ELF-1 (cell line): ENCODE data around the gene SLC38A10.
A peak's percentile ranks its signal among the peaks of the same experiment; 100 is the strongest.

Experiments
- DNase-seq: peaks from one replicate; pipeline ENCODE4 v3.0.0-alpha.2; 2016; ENCODE audit warnings: low read depth, low spot score

Gene SLC38A10

DNA sequence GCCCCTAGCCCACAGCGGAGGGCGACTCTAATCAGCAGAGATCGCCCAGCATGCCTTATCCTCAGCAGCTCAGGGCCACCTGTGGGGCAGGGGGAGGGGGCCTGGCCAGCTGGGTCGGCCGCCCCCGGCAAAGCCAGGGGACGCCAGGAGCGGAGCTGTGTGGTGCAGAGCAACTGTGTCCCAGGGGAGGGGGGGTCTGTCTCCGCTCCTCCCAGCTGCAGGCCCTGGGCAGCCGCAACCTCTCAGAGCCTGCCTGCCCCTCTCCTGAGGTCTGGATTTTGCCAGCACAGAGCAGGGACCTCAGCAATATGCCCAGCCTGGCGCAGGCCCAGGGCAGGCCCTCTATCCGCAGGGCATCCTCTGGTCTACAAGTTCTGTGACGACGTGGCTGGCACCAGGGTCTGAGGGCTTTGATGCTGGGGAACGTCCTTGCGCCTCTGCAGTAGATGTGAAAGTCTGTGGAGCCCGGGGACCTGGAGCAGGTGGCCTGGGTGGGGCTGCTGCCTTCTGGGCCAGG is 36.5 kb upstream of the SLC38A10 start:
- no peak for DNase-seq

DNA sequence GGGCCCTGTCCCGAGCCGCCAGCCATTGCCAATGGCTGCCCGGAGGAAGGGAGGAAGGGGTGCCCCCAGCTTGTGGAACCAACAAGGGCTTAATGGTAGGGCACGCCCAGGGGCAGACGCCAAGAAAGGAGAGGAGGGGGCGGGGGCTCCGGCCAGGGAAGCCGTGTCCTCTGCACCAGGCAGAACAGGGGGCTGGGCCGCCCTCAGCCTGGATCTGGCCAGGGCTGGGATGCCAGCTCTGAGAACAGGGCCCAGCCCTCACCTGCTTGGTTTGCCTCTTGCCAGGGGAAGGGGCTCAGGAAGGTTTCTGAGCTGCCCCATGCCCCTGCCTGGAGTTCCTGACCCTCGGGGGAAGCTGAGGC is 35.8 kb upstream of the SLC38A10 start:
- no peak for DNase-seq

DNA sequence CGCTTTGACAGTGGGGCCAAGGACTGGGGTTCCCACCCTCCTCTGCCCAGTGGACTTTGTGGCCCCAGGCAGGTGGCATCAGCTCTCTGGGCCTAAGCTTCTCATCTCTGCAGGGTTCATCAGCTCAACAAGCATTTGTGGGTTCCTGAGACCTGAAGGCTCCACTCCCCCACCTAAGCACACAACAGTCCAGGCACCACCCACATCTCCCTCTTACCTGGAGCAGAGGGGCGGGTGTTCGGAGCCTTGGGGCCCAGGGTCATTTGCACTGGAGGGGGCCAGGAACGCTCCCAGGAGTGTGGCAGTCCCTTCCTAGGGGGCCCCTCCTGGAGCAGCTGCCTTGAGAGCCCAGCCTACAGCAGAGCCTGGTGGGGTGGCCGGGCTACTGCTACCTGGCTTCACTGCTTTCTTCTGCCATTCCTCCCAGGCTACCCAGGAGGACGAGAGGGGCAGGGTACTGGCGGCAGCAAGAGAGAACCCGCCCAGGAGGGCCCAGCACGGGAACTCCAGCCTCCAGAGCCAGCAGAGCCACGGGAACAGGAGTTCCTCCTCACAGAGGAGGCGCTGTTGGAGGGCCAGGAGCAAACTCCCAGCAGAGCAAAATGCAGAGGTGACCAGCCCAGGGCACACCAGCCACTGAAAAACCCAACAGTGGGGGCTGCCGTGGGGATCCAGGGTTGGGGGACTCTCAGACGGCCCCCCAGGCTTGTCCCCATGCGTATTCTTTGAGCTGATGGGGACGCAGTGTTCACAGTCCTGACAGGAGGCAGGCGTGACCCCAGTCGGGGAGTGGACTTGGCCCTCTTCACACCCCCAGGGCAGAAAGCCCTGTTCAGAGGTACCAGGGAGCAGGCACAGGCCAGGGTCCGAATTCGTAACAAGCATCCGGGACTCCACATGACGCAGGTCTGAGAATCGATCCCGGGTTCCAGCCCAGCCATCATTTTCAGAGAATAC is 35.1 kb upstream of the SLC38A10 start:
- peak; percentile 73 for DNase-seq

DNA sequence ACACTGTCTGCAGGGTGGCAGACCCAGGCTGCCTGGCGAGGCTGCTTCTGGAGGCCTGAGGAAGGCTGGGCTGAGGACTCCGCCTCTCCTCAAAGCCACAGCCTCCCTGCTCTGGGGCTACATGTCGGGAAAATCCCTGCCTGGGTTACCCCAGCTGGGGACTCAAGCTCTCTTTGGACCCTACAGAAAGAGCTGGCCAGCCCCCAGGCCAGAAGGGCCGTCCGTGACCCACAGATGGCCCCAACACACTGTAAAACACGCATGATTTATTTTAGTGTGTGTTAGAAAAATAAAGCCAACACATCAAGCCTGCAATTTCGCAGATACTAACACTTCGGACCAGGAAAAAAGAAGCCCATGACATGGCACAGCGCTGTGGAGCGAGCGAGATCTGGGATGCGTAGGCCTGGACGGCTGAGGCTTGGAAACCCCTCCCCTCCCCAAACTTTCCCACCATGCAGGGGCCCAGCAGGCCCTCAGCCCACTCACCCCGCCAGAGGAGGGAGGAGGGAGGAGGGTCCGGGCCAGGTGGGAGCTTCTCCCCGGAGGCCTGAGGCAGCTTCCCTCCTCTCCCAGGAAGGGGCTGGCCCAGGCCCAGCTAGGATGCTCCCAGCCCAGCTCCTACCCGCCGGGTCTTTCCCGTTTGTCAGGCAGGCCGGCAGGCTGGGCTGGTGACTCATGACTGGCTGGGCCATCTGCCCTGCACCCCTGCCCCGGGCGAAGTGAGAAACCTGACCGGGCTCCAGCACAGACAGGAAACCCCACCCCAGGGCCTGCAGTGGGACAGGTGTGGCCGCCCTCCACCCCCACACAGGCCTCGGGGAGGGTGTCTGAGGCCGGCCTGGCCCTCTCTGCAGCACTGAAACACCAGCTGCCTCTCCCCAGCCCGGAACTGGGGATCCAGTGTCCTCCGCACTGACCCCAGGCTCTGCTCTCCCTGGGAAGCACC is 34.1 kb upstream of the SLC38A10 start:
- peak; percentile 96 for DNase-seq

DNA sequence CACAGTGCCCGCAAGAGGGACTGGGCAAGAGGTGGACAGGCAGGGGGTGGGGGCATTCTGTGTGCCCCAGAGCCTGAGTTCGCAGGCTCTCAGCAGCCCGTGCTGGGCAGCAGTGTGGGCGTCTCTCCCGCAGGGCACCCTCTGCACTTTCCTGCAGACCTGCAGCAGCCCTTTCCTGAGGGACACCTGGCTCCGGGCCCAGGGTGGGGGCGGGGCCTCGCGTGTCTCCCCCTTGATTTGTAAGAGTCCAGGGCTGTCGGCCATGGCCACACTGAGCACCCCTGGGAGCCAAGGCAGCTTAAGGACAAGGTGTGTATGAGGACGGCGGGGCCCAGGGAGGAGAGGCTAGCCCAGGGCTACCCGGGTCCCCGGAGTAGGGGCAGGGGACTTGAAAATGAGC is 33.4 kb upstream of the SLC38A10 start:
- no peak for DNase-seq

DNA sequence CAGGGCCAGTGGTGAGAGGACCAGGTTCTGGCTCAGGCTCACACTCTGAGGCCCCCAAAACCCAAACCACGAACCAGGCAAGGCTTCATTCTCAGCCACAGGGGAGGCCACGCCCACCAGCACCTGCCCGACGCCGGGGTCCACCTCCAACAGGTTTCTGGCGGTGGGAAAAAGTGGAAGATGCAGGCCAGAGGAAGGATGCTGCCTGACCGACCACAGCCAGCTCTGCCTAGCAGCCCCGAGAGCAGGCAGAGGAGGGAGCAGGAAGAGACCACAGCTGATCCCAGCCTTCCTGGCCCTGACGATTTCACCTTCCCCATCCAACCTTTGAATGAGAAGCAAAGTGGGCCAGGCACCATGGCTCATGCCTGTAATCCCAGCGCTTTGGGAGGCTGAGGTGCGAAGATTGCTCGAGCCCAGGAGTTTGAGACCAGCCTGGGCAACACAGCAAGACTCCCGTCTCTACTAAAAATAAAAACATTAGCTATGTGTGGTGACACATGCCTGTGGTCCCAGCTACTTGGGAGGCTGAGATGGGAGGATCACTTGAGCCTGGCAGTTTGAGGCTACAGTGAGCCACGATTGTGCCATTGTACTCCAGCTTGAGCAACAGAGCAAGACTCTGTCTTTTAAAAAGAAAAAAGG is 30.7 kb upstream of the SLC38A10 start:
- DNase-seq: no peak

DNA sequence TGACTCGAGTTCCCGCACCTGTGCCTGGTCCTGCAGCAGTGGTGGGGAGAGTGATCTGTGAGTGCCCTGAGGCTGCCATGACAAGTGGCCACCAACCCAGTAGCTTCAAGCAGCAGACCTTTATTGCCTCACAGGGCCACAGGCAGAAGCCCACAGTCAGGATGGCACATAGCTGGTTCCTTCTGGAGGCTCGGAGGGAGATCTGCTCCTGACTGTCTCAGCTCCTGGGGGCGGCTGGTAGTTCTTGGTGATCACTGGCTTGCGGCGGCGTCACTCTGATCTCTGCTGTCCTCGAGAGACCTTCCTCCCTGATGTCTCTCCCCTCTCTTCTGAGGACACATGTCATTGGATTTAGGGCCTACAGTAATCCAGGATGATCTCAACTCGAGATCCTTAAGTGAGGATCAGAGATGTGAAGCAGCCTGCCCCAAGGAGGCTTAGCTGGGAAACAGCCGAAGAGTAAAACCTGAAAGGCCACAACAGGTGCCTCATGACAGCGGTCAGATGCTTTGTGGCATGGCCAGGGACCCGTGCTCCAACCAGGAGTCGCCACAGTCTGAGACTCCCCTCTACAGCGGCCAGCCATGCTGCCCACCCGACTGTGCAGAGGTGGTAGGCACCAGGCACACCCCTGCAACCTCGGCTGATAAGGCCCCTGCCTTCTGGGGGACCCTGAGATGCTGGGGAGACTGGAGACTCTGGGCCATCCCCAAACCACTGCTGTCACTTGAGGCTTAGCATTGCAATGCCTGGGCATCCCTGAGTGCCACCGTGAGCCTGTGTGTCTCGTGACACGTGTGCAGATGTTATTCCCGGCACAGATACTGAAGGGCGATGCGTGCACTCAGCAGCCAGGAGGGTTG is 30.0 kb upstream of the SLC38A10 start:
- no peak for DNase-seq

DNA sequence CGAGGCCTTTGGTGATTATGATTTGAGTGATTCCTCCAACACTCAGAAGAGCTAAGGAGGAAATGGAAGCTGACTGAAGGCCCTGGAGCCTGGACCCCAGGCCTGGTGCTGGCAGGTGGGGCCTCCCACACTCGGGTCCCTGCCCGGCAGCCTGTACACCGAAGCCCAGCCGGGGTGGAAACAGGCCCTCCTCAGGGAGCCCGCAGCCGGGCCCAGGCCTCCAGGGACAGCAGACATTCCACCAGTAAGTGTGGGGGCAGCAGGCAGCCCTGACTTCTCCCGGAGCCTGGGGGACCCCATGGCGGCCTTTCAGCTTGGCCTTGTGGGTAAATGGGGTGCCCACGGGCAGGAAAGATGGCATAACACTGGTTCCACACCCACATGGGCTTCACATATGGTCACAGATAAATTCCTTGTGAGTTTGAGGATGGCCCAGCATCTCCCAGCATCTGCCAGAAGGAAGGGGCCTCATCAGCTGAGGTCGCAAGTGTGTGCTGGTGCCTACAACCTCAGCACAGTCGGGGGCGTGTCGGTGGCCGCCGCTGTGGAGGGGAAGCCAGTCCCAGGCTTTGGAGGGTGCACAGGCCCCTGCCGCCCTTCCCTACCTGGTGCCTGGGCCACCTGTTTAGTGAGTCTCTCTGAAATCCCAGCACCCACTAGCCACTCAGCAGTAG is 29.2 kb upstream of the SLC38A10 start:
- DNase-seq: no peak

DNA sequence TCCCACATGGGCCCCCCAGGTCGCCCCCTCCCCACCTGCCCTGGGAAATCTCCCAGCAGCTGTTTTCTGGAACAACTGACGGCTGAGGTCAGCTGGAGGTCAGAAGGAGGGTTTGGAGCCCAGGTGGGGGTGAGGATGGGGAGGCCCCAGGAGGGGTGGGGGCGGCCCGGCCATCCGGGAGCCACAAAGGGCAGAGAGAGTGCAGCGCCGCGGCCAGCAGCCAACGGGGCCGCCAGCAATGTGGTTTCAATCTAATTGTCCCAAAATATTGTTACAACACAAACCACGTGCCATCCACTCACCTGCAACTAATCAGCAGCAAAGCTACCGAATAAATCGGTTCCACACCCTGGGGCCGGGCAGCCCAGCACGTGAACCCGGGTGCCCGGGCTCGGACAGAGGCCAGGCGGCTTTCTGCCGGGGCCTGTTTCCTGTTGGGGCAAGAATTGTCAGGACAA is 28.3 kb upstream of the SLC38A10 start:
- DNase-seq: no peak

DNA sequence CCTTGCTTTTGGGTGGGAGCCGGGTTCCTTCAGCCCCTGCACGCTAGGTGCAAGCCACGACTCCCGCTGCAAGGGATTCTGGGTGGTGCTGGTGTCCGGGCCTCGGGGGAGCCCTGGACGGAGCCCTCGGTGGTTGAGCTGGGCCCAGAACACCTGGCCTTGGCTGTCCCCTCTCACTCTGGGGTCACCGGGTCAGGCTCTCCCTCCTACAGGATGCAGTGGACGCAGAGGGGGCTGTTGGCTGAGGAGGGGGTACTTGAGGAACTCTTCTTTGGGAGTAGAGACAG is 27.9 kb upstream of the SLC38A10 start:
- DNase-seq: no peak

DNA sequence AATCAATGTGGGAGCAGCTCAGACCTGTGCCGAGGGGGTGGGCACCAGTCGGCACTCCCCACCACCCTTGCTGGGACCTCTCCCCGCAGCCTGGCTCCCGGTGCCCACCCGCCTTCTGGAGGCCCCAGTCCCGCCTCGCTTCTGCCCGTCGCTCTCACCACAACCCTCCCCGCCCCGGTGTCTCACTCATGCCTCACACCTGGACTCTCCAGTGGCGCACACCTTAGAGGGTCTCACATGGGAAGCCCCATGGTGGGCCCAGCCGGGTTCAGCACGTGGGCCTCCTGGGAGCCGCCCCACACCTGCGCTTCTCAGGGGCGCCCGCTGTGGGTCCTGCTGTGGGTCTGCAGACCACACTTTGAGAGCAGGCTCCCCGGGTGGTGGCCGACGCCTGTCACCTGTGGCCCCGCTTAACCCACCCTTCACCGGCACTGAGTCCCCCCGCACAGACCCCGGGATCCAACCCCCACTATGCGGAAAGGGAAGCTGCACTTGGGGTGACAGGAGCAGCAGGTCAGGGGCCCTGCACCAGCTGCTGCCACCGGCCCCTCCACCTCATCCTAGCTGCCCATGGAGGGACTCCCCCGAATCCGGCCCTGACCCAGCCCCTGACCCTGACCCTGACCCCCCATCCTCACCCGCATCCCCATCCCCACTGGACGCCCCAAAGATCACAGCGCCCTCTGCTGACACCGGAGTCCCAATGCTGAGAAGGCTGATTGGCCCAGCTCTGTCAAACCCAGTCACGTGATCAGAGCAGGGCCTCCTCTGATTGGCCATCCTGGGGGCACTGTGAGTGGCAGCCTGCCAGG is 27.4 kb upstream of the SLC38A10 start:
- DNase-seq: no peak

DNA sequence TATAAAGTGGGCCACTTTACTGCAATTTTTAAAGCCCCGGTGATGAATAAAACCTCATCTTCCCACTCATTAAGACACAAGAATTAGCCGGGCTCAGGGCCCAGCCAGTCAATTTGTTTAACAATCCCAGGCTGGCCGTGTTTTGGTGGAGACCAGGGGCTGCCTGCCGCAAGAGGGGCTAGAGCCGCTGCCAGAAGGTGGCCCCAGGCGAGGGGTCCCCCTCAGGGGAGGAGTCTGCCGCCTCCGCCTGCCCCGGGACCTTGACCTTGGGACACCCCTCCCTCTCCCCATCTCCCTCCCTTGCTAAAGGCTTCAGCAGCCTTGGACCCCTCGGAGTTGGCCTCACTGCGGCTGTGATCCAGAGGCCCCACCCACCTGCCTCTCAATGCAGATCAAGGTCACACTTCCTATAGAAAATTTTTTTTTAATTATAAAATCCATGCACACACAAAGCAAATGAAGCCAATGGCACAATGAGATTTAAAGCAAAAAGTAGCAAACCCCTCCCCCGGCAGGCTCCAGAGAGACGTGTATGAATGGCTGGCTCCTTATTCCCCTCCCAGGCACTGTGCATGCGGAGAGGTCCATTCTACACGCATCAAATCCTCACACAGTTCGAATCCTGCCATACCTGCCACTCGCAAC is 23.0 kb upstream of the SLC38A10 start:
- no peak for DNase-seq

DNA sequence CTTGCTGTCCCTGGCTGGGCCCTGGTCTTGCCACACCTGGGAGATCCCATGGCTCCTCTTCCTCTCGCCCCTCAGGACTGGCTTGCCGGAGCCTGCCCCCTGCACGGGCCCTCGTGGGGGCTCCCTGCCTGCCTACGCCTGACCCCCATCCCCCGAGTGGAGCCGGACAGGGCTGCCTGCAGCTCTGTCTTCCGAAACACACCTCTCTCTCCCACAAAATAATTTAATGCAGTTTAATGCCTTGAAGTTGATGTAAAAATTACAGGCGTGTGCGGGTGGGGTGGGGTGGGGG is 22.4 kb upstream of the SLC38A10 start:
- DNase-seq: no peak

DNA sequence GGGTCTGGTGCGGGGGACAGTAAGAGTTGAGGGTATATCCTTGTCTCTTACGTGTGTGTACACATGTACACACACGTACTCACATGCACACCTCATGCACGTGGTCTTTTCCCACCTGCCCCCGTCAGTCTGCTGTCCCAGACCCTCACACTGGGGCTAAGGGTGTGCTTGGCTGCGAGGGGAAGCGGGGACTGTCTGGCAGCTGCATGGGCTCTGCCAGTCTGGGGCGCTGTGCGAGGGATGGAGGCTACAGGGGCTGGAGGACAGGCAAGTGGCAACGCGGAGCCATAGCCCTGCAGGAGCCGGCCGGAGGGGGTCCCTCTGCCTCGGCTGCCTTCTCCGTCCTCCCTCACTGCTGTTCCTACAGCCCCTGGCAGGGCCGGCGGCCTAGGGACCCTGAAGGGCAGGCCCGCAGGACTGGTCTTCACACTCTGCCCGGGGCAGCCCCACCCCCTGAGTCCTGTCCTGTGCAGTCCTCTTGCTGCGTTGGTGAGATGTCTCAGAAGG is 20.8 kb upstream of the SLC38A10 start:
- no peak for DNase-seq

DNA sequence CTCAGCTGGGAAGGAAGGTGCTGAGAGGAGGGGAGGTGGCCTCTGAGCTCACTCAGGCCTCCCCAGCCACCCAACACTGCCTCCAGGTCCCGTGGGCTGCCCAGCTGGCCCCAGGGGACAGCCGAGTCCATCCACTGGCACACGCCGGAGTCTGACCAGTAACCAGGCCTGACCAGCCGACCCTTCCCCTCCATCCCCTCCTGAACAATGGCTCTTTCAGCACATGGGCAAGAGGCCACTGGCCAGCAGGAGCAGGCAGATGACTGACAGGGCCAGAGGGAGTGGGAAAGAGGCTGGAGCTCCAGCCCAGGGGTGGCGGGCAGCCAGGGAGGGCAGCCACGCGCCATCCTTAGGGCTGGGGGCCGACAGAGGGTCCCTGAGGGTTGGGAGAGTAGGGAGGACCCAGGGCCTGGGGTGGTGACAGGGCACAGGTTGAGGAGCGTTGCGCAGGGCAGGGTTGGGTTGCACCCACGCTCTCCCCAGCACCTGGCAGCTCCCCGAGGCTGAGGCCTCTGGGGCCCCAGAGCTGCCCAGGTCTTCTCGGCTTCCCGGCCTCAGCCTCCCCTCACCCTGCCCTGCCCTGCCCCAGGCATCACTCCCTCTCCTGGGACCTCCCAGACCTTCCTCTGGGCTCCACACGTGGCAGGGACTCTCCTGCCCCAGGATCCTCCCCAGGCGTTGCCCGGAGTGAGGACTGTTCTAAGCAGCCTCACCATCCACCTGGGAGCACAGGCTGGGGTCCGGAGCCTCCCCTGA is 20.2 kb upstream of the SLC38A10 start:
- no peak for DNase-seq

DNA sequence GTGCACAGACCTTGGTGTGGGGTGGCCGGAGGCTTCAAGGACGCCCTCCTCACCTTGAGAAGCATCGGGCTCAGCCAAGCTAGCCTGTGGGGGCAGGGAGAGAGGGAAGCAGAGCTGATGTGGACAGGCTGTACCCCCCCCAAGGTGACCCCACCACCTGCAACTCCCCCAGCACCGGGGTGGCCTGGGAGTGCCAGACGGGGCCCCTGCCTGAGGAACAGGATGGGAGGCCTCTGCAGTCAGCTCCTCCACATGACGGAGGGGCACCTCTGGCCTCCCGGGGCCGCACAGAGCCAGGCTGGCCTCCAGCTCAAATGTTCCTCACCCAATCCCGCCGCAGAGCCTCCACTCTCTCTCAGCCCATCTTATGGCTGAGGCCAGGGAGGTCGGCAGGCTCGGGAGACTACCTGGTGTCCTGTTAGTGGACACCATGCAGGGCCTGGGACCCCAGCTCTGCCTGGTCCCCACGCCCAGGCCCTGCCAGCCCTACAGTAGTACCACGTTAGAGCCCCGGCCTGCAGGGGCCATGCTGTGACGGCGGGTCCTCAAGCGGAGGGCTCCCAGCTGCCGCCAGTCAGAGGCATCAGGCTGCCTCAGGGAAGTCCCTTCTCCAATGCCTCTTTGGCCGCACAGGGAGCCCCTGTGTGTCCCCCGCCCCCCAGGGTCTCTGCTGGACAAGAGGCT is 19.4 kb upstream of the SLC38A10 start:
- DNase-seq: no peak

DNA sequence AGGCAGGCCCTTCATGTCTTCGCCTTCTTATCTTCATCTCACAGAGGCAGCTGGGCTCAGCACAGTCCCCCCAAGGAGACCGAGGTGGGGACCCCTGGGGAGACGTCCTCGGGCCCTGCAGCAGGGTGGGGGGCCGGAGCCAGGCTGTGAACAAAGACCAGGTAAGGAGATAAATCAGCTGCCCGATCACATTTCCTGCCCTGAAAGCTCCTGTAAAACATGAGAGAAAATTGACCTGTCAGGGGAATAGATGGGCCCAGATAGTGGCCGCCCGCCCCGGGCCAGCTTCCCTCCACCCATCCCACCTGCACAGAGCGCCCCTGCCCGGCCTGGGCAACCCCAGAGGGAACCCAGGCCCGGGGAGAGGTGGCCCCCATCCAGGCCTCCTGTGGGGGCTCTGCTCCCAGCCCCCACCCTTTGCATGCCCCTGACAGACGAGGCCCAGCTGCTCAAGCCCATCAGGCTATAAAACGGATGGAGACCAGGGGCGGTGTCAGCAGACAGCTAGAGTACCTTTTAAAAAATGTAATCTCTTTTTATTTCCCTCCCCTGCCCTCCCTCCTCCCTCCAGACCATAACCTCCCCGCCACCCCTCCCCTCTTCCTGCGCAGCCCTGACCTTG is 18.8 kb upstream of the SLC38A10 start:
- DNase-seq: no peak
